GM19025 (cell line): ENCODE measurements around the gene PLLP.
"Not testable (repeated sequence)": the region's sequence is repeated elsewhere in the genome, so short reads cannot be mapped to it uniquely, and the experiment has no call there.

ENCODE experiments used
- ATAC-seq: cut with Tn5 transposase; IDR thresholded peaks from one replicate; pipeline ENCODE4 v1.9.1; 2021; ENCODE audit warnings: mild to moderate bottlenecking, low read depth, moderate library complexity; ENCODE audit not compliant: unreplicated experiment

The PLLP gene

GRCh38 chr16:57275946-57276345 is 8.5 kb downstream of the PLLP start:
- ATAC-seq = not testable (repeated sequence)

- no peak for ATAC-seq
These were observed 10.6 kb downstream of the PLLP start for GRCh38 chr16:57273826-57274225.

DNA sequence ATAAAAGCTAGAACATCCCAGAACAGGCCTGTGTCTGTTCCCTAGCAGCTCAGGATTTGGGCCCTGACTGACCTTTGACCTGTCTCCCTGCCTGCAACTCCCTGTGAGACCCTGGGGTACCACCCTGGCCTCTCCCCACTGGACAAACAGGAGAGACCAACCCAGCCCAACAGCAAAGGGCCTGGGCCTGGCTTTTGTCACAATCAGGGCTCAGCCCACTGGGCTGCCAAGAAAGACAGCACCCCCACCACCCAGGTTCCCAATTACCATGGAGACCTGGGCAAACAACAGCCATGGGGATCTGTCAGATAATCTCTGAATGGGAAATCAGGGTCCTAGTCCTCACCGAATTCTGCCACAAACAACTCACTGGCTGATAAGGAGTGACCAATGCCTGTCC is 11.1 kb downstream of the PLLP start:
- no peak for ATAC-seq

- no peak for ATAC-seq
These were observed 12.5 kb downstream of the PLLP start for GRCh38 chr16:57271867-57272495.

DNA sequence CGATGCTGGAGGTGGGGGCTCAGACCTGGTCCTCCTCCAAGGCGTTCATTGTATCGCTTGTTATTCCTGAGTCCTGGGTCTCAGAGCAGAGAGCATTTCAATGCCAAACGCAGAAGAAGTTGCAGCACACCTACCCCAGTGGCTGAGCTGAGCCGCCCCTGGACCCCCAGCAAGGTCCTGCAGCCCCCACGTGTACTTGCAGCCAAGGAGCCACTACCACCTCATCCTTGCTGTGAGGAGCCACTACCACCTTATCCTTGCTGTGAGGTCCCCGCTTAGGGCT is 13.5 kb downstream of the PLLP start:
- no peak for ATAC-seq

DNA sequence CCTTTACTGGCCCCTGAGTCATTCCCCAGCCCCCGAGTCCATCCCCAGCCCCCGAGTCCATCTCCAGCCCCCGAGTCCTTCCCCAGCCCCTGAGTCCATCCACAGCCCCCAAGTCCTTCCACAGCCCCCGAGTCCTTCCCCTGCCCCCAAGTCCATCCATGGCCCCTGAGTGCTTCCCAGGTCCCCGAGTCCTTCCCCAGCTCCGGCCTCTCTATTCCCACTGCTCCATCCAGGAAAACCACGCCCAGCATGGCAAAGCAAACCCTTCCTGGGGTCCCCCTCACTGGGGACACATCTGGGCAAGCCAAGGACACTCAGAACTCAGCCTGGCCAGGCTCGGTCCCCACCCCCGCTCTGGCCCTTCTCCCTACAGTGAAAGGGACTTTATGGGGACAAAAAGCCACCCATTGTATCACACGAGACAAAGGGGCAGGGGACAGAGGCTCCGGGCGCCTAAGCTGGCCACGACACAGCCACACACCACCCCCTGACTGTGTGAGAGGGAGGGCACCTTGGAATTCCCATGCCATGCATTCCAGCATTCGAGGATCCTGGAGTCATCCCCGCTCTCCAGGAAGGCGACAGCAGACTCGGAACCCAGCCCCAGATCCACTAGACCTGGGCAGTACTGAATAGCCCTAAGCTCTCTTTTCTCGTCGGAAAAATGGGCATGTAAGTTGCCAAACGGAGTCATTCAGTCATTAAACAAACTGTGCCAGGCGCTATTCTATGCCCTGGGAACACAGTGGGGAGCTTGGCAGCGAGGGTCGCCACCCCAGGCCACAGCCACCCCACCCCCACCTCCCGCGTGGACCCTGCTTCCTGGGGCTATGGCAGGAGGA is 14.0 kb downstream of the PLLP start:
- no peak for ATAC-seq

GRCh38 chr16:57268804-57269800 is 15.4 kb downstream of the PLLP start:
- no peak for ATAC-seq

- not testable (repeated sequence) for ATAC-seq
These were observed 17.1 kb downstream of the PLLP start for GRCh38 chr16:57267343-57267742.

- ATAC-seq = no peak
These were observed 17.8 kb downstream of the PLLP start for GRCh38 chr16:57266531-57267260.

- no peak for ATAC-seq
These were observed 18.5 kb downstream of the PLLP start for GRCh38 chr16:57265850-57266530.

DNA sequence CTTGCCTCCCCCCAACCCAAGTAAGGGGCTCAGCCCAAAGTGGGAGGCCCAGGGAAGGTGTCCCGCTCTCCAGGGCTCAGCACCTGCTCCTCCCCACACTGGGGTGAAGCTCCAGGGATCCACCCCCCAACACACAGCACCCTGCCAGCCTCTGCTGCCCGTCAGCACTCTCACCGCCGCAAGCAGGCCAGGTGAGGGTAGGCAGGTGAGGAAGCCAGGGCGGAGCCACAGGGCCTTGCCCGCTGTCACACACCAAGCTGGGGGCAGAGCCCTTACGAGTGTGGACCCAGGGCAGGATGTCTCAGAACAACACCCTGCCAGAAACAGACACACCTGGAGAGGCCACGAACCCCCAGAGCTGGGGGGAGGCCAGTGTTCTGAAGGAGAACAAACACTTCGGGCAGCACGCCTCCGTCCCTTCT is 19.5 kb downstream of the PLLP start:
- ATAC-seq = no peak

- no peak for ATAC-seq
These were observed 20.1 kb downstream of the PLLP start for GRCh38 chr16:57264381-57264780.

DNA sequence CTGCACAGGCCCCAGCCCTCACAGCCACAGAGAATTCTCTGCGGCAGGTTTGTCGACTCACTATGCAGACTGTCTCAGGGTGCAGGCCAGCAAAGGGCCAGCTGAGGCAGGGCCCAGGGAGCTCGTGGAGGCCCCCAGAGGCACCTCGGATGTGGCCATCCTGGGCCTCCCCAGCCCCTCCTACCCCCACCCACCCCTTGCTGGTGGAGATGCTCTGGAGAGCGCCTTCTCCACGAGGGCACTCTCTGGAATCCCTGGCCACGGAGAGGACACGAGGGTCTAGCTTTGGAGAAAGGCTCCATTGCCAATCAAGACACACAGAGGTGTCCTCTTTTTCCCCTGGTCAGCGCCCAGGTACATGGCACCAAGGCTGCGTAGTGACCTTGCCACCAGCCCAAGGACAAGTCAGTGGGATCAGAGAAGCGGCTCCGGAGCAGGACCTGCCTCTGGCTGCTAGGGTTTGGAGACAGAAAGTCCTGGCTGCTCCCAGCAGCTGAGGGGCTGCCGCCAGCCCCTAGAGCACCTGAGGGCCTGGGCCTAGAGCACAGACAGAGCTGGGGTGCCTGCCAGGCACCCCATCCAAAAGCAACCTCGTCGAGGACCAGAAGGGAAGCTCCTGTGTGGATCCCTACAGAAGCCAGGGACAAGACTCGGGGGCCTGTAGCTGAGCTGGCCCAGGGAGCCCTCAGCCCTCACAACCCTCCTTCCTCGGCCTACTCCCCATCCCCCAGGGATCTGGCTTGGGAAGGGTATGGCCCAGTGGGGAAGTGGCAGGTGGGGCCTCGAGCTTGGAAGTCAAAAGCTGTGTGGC is 20.7 kb downstream of the PLLP start:
- no peak for ATAC-seq

DNA sequence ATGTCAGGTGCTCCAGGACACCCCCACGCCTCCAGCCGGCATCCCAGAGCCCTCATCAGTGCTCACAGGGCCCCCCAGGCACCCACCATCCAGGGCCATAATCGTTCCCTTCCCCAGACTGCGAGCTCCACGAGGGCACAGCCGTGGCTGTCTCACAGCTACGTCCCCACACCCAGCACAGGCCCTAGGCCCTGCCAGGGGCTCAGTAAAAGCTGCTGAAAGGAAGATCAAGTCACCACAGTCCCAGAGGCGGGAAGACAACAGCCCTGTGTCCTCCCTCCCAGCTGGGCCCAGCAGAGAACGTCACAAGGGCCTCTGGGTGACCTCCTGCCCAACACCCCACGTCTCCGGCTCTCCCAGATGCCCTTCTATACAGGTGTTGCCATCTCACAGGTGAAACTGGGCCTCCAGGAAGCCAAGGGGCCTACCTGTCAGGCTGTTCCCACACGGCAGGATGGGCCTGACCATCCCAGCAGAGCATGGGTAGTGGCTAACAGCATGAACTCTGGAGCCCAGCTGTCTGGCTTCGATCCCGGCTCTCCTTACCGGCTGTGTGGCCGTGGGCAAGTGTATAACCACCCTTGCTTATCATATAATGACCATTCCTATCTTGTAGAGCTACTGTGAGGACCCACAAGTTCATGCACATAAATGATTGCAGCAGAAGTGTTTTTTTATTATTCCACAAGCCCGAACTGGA is 21.5 kb downstream of the PLLP start:
- no peak for ATAC-seq

DNA sequence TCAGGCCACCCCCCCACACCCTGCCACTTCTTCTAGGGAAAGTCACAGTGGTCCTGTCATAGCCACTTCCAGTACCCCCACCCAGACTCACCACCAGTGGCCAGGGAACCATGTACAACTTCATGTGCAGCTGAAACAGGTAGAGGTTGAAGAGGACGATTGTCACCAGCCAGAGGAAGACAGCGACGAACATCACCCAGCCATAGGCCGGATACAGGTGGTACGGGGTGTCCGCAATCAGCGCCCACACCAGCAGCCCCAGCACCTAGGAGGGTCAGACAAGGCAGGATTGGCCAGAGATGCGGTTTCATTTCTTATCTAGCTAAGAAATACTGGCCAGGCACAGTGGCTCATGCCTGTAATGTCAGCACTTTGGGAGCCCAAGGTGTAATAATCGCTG is 22.7 kb downstream of the PLLP start:
- no peak for ATAC-seq

DNA sequence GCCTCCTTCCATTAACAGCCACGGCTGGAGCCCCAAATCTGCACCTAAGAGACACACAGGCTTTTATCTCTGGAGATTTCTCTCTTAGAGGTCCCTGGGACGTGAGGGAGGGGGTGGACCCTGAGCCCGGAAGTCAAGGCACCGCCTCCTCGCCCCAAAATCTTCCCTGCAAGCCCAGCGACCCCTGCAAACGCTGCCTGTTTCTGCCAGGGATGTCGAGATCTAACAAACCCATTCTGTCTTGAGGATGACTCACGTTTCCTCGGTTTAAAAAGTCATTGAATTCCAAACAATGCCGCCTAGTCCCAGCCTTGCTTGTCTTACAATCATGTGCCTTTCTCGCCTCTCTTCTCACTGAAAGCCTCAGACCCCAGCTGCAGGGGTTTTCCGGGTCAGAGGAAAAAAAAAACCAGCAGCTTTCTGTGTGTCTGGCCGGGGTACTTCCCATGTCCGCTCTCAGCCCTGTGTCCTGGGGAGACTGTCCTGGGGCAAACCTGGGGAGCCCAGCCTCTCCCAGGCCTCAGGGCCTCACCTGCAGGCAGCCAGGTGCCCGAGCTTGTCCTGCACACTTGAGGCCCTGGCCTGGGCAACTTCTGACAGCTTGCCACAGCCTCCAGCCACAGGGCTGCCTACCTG is 24.1 kb downstream of the PLLP start:
- ATAC-seq = peak; percentile 63

DNA sequence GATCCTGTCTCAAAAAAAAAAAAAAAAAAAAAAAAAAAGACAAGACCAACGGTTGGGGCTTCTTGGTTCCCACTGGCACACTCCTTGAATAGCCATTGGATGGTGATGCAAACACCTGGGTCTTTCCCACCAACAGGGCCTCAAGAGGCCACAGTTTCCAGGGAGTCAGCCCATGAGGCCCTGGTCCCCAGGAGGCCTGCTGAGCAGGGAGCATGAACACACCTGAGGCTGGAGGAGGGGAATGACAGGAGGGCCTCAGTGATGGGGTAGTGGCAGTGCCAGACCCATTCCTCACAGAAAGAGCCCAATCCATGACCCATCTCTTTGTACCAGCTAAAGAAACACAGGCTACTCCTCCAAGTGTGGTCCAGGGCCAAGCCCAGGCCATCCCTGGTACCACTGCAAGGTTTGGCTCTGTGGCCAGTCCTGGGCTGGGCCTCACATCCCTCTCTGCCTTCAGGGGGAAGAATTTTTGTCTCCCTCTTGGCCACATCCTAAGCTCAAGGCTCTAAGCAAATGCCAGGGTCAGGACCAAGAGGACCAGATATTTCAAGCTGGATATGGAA is 25.5 kb downstream of the PLLP start:
- ATAC-seq = no peak
